Endothelial cell of umbilical vein (primary cell): ENCODE measurements around the gene CCN5. TPM values are rescaled to one million over a fixed set of nuclear protein-coding genes. Genes with fewer than 3 reads are reported as not detected.

Experiments
- BruUV-seq: library from RNA; stranded (reverse); fragments of 400-500 nt; replicated peaks from 2 replicates; lab custom pipeline; 2021; lab: Mats Ljungman, UMichigan
- CTCF ChIA-PET: fragments of 300-600, 350-600 bp; sonication (Branson Sonifier 250); formaldehyde crosslinking; loops from one replicate; lab custom pipeline; 2021; ENCODE audit warnings: antibody characterized with exemption, inconsistent platforms; lab: Charles Lee
- POLR2A ChIA-PET: fragments of 300-600, 350-600 bp; sonication (Branson Sonifier 250); formaldehyde crosslinking; loops from one replicate; lab custom pipeline; 2021; ENCODE audit warnings: antibody characterized with exemption, inconsistent platforms; lab: Charles Lee
- DNase-seq: peaks from one replicate; pipeline ENCODE4 v3.0.0-alpha.2; 2011; ENCODE audit warnings: low read depth, low spot score
- FAIRE-seq: peaks from 2 replicates; lab custom pipeline; 2011; peaks lifted over from hg19 to GRCh38; lab: Jason Lieb, UNC
- H2AFZ ChIP-seq: 2 replicates; pipeline ENCODE4 v1.6.0; 2012; ENCODE audit warnings: low read depth, low read length, control low read depth, inconsistent platforms
- H3K27ac ChIP-seq: 2 replicates; pipeline ENCODE4 v1.5.1; 2011; ENCODE audit warnings: low read depth, mild to moderate bottlenecking, control low read depth, low read length, moderate library complexity; ENCODE audit not compliant: insufficient read depth
- H3K27me3 ChIP-seq, 2 experiments: 2 replicates each; pipeline versions ENCODE4 v1.6.0 to v1.6.1; 2011; ENCODE audit warnings: low read length in 2 of 2, mixed read lengths in 1 of 2; ENCODE audit not compliant: control insufficient read depth in 2 of 2, insufficient read depth in 2 of 2
- H3K36me3 ChIP-seq, 2 experiments: 2 replicates in 1 of 2; 3 replicates in 1 of 2; pipeline ENCODE4 v1.5.1; 2011; ENCODE audit warnings: low read length in 2 of 2, mild to moderate bottlenecking in 1 of 2, moderate library complexity in 1 of 2; ENCODE audit not compliant: control insufficient read depth in 2 of 2, insufficient read depth in 2 of 2; ENCODE audit errors: extremely low read depth in 1 of 2
- H3K4me1 ChIP-seq: 3 replicates; pipeline ENCODE4 v1.5.1; 2011; ENCODE audit warnings: mild to moderate bottlenecking, low read length; ENCODE audit not compliant: control insufficient read depth, insufficient read depth; ENCODE audit errors: extremely low read depth
- H3K4me2 ChIP-seq: 2 replicates; pipeline ENCODE4 v1.6.1; 2011; ENCODE audit warnings: low read length, control low read depth, mixed read lengths; ENCODE audit not compliant: insufficient read depth
- H3K4me3 ChIP-seq, 3 experiments: fragments of 200-600 bp in 1 of 3; sonication (generic), shearing (Covaris generic) in 1 of 3; replicated peaks in 1 of 3; 2 replicates each; pipeline ENCODE4 v1.5.1; 2011 to 2016; ENCODE audit warnings: control low read depth in 3 of 3, low read length in 3 of 3, mild to moderate bottlenecking in 2 of 3, inconsistent platforms in 1 of 3, low read depth in 1 of 3, moderate library complexity in 1 of 3; ENCODE audit not compliant: insufficient read depth in 1 of 3
- H3K79me2 ChIP-seq: 2 replicates; pipeline ENCODE4 v1.6.0; 2012; ENCODE audit warnings: low read length, inconsistent platforms; ENCODE audit not compliant: control insufficient read depth, insufficient read depth
- H3K9ac ChIP-seq: replicated peaks from 2 replicates; pipeline ENCODE3; 2011; ENCODE audit warnings: low read length, control low read depth; ENCODE audit not compliant: insufficient read depth; ENCODE audit errors: extremely low read depth
- H3K9me1 ChIP-seq: replicated peaks from 3 replicates; pipeline ENCODE4 v1.6.0; 2011; ENCODE audit warnings: mild to moderate bottlenecking, low read length; ENCODE audit not compliant: control insufficient read depth, insufficient read depth; ENCODE audit errors: extremely low read depth
- H3K9me3 ChIP-seq: replicated peaks from 2 replicates; pipeline ENCODE4 v1.5.1; 2012; ENCODE audit warnings: low read length, inconsistent platforms; ENCODE audit not compliant: control insufficient read depth, insufficient read depth
- H4K20me1 ChIP-seq: replicated peaks from 2 replicates; pipeline ENCODE3; 2011; ENCODE audit warnings: mild to moderate bottlenecking, low read length; ENCODE audit not compliant: control insufficient read depth, insufficient read depth; ENCODE audit errors: extremely low read depth
- CTCF ChIP-seq, 2 donors: IDR thresholded peaks; 1 replicate in 1 of 2; 2 replicates in 1 of 2; pipeline ENCODE4 v1.5.1; 2011; ENCODE audit warnings: low read length in 2 of 2, mild to moderate bottlenecking in 2 of 2, moderate library complexity in 2 of 2, control low read depth in 1 of 2, inconsistent platforms in 1 of 2, low read depth in 1 of 2; ENCODE audit not compliant: insufficient read depth in 1 of 2; ENCODE audit errors: extremely low read depth in 1 of 2
- EZH2 ChIP-seq: IDR thresholded peaks from 2 replicates; pipeline ENCODE4 v1.6.1; 2012; ENCODE audit warnings: borderline replicate concordance, low read depth, mild to moderate bottlenecking, moderate library complexity, low read length, inconsistent platforms; ENCODE audit not compliant: severe bottlenecking
- FOS ChIP-seq: IDR thresholded peaks from 2 replicates; pipeline ENCODE4 v1.6.1; 2011; ENCODE audit warnings: mild to moderate bottlenecking, low read length, moderate library complexity, borderline replicate concordance; ENCODE audit not compliant: insufficient read depth
- GATA2 ChIP-seq: IDR thresholded peaks from 2 replicates; pipeline ENCODE4 v1.7.0; 2011; ENCODE audit warnings: low read depth, mild to moderate bottlenecking, moderate library complexity, mixed read lengths, low read length; ENCODE audit not compliant: insufficient read length, insufficient read depth
- JUN ChIP-seq: IDR thresholded peaks from 2 replicates; pipeline ENCODE4 v1.6.1; 2011; ENCODE audit warnings: borderline replicate concordance, low read depth; ENCODE audit not compliant: insufficient read length, insufficient read depth
- MYC ChIP-seq: IDR thresholded peaks from one replicate; pipeline ENCODE4 v1.6.1; 2011; ENCODE audit warnings: mild to moderate bottlenecking, low read depth, low read length
- POLR2A ChIP-seq: IDR thresholded peaks from 2 replicates; pipeline ENCODE4 v1.6.1; 2012; ENCODE audit warnings: low read depth, mild to moderate bottlenecking, control low read depth, low read length
- POLR2AphosphoS5 ChIP-seq: IDR thresholded peaks from 2 replicates; pipeline ENCODE4 v1.6.1; 2012; ENCODE audit warnings: low read depth, mild to moderate bottlenecking, control low read depth, low read length, moderate library complexity; ENCODE audit not compliant: insufficient read depth
- dilution Hi-C: fragments of 300-500 bp; cut with MboI; formaldehyde crosslinking; loops from one replicate; pipeline ENCODE4 v1.15.0; 2019; ENCODE audit warnings: low sequenced_read_pairs; ENCODE audit not compliant: extremely low pct_ligation_motif_present
- intact Hi-C: fragments of 100-400 bp; cut with micrococcal nuclease; formaldehyde crosslinking; loops from one replicate; pipeline ENCODE4 v1.10.0; 2022
- polyA plus RNA-seq, 4 experiments: library from polyadenylated mRNA; depleted of rRNA in 3 of 4; stranded (reverse) in 3 of 4; unstranded in 1 of 4; fragments of >200 nt; gene quantifications; 2 replicates each; pipeline versions ENCODE4 v1.2.1 to v1.2.3, GENCODE V29; 2011 to 2012; ENCODE audit warnings: missing spikeins in 1 of 4
- total RNA-seq: library from RNA; stranded (reverse); gene quantifications from 2 replicates; pipeline ENCODE4 v1.2.3, GENCODE V29; 2021
- TF ChIP-seq, protein P1 (sequence below): IDR thresholded peaks from 2 replicates; pipeline ENCODE4 v1.6.1; 2011; ENCODE audit not compliant: insufficient read depth, insufficient read length

The CCN5 gene
- total and polyA plus RNA-seq, 2 donors (not counting 3 experiments of a cell fraction or from before 2014, with no cell fraction given): 0.03 TPM; not detected in 1

- no peaks in the 10 kb centered on the region for H3K9me1 ChIP-seq
- H3K4me3 ChIP-seq: no peak overlapping the region
- FAIRE-seq (no peak), DNase-seq (no peak)
- TF ChIP-seq POLR2AphosphoS5 (no peak), FOS (no peak), EZH2 (no peak), JUN (no peak), MYC (no peak)
- no peaks in the 10 kb centered on the region for H3K9me3 ChIP-seq
- intact Hi-C loops (no loop called here), dilution Hi-C loops (no loop called here)
- no peaks in the 10 kb centered on the region for H3K79me2 ChIP-seq
- POLR2A ChIA-PET: no interaction called here
- no TSS peak for BruUV-seq
- peaks cover 4% of the 10 kb centered on the region for H3K4me1 ChIP-seq
- H2AFZ ChIP-seq: no peak overlapping the region
- H3K27ac ChIP-seq: no peak overlapping the region
- CTCF ChIA-PET: interaction anchor here (0.9 to 2.3 kb wide), 4 partner anchors 41 to 126 kb away, joined by 3 to 9 read pairs (median 3); no protein-coding TSS in a partner anchor
- H3K9ac ChIP-seq: no peak overlapping the region
- H4K20me1 ChIP-seq: no peaks in the 10 kb centered on the region
- H3K27me3 ChIP-seq: peaks cover 15 to 16% of the 10 kb centered on the region in 2 experiments
- no peaks in the 10 kb centered on the region for H3K36me3 ChIP-seq
- H3K4me2 ChIP-seq: no peak overlapping the region
Measured at GRCh38 chr20:44743916-44744655, 28.9 kb downstream of the CCN5 start.

DNA sequence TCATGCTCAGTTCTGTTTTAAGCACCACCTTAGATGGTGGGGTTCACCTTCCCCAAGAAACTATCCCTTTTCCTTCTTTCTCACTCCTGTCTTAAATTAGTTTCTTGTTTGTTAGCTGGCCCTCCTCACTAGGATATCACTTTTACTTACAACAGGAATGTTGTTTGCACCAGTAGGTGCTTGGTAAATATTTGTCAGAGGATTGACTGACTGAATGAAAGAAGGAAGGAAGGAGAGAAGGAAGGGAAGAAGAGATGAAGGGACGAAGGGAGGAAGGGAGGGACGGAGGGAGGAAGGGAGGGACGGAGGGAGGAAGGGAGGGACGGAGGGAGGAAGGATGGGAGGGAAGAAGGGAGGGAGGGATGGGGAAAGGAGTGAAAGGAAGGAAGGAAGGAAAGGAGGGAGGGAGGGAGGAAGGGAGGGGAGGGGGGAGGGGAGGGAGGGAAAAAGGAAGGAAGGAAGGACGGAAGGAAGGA, 30.0 kb downstream of the CCN5 start:
- dilution Hi-C loops (no loop called here), intact Hi-C loops (loop anchor here (5.0 kb wide), 2 partner anchors 352 to 358 kb away; no protein-coding TSS in a partner anchor)
- H3K4me3 ChIP-seq: no peak overlapping the region
- CTCF ChIA-PET: interaction anchor here (1.2 to 5.0 kb wide), 4 partner anchors 12 to 123 kb away, joined by 3 to 106 read pairs (median 10); no protein-coding TSS in a partner anchor
- no peaks in the 10 kb centered on the region for H3K79me2 ChIP-seq
- H3K9me1 ChIP-seq: no peaks in the 10 kb centered on the region
- H3K9ac ChIP-seq: no peak overlapping the region
- no peak overlapping the region for H2AFZ ChIP-seq
- no peak for DNase-seq
- no peaks in the 10 kb centered on the region for H3K36me3 ChIP-seq
- H3K4me2 ChIP-seq: no peak overlapping the region
- no peaks in the 10 kb centered on the region for H4K20me1 ChIP-seq
- peaks cover 4% of the 10 kb centered on the region for H3K4me1 ChIP-seq
- peaks cover 15 to 16% of the 10 kb centered on the region in 2 experiments for H3K27me3 ChIP-seq
- no peak for FAIRE-seq
- POLR2A ChIA-PET: no interaction called here
- TF ChIP-seq CTCF (IDR thresholded peaks at IDR 0.05; ENCODE audit: extremely low read depth in 1 of 2, insufficient read depth in 1 of 2, low read depth in 1 of 2, low read length in 2 of 2) (no peak), JUN (no peak), POLR2AphosphoS5 (no peak), POLR2A (no peak), MYC (no peak), GATA2 (no peak), EZH2 (no peak), FOS (no peak)
- TF ChIP-seq, protein P1, sequence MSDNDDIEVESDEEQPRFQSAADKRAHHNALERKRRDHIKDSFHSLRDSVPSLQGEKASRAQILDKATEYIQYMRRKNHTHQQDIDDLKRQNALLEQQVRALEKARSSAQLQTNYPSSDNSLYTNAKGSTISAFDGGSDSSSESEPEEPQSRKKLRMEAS: no peak
- BruUV-seq: no TSS peak
- no peaks in the 10 kb centered on the region for H3K9me3 ChIP-seq
- H3K27ac ChIP-seq: no peak overlapping the region
